K562 (cell line): ENCODE results near the gene GRIN2A. TPM values are rescaled to one million over a fixed set of nuclear protein-coding genes. Genes with fewer than 3 reads are reported as not detected.

ENCODE experiments used
- ARID3A ChIP-seq: IDR thresholded peaks from 2 replicates; pipeline ENCODE4 v1.6.1; 2012; ENCODE audit warnings: low read depth, low read length, improper control_type of control experiment, borderline replicate concordance
- CUX1 ChIP-seq: fragments of 200-800 bp; sonication (Bioruptor generic); IDR thresholded peaks from 2 replicates; pipeline ENCODE4 v1.6.1; 2016; ENCODE audit warnings: missing genetic modification characterization, missing compliant biosample characterization
- EGR1 ChIP-seq: fragments of 450-650 bp; conservative IDR thresholded peaks from 2 replicates; pipeline ENCODE4 v1.6.1; 2017; ENCODE audit warnings: mild to moderate bottlenecking
- GABPB2 ChIP-seq: fragments of 250-450 bp; sonication (Bioruptor Pico); conservative IDR thresholded peaks from 2 replicates; pipeline ENCODE4 v1.5.1; 2021; ENCODE audit warnings: mild to moderate bottlenecking
- polyA plus RNA-seq, 8 experiments: library from polyadenylated mRNA; depleted of rRNA in 4 of 8; stranded (reverse) in 5 of 8; unstranded in 3 of 8; fragments of >200 nt; fragmentation: Nextera tagmentation in 2 of 8; fragmentation: Illumina TruSeq in 1 of 8; extraction: Ambion mirVana in 2 of 8; extraction: Trizol in 1 of 8; gene quantifications; 2 replicates each; pipeline versions ENCODE4 v1.2.1 to v1.2.3, GENCODE V29; 2011 to 2014; ENCODE audit warnings: inconsistent platforms in 1 of 8, missing spikeins in 1 of 8
- total RNA-seq, 7 experiments: library from RNA; depleted of rRNA in 6 of 7; stranded (reverse); fragments of >200 nt in 6 of 7; fragmentation: Illumina TruSeq in 2 of 7; extraction: Trizol in 2 of 7; gene quantifications; 2 replicates each; pipeline versions ENCODE4 v1.2.1 to v1.2.3, GENCODE V29; 2011 to 2021; ENCODE audit warnings: low replicate concordance in 1 of 7

The GRIN2A gene
- total and polyA plus RNA-seq, 9 of the 15 experiments (the other 6 are each of a cell fraction or from before 2014, with no cell fraction given): not detected

- TF ChIP-seq ARID3A: no peak
- TF ChIP-seq EGR1: no peak
- TF ChIP-seq GABPB2: no peak
- no peak for TF ChIP-seq CUX1 (CRISPR knock-in tag)
Measured at GRCh38 chr16:10206215-10206614, 24.0 kb upstream of the GRIN2A start (continued).
